Measurements from ENCODE around the gene PPP2R5E.

DNA sequence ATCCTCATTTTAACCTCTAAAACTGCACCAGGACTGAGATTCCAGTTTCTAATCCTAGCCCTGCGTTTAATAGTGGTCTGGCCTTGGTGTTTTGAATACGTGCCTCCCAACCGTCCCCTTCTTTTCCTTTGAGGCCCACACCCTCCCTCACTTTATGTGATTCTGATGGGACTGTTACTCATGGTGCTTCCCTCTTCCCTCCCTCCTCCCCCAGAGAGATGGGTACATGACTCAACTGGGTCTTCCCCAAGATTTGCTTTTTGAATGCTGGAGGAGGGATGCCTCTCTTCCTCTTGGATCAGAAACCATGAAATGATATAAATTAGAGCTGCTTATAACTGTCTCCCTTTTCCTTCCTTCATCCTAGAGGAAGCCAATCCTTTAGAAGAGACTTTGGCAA lies 8.2 kb upstream of the PPP2R5E start:
- TF ChIP-seq, protein P1, sequence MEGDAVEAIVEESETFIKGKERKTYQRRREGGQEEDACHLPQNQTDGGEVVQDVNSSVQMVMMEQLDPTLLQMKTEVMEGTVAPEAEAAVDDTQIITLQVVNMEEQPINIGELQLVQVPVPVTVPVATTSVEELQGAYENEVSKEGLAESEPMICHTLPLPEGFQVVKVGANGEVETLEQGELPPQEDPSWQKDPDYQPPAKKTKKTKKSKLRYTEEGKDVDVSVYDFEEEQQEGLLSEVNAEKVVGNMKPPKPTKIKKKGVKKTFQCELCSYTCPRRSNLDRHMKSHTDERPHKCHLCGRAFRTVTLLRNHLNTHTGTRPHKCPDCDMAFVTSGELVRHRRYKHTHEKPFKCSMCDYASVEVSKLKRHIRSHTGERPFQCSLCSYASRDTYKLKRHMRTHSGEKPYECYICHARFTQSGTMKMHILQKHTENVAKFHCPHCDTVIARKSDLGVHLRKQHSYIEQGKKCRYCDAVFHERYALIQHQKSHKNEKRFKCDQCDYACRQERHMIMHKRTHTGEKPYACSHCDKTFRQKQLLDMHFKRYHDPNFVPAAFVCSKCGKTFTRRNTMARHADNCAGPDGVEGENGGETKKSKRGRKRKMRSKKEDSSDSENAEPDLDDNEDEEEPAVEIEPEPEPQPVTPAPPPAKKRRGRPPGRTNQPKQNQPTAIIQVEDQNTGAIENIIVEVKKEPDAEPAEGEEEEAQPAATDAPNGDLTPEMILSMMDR (IDR thresholded peaks at IDR 0.05; ENCODE audit: extremely low read depth in 1 of 2, insufficient read depth in 1 of 2, low read depth in 1 of 2, low read length in 2 of 2): no peak
- TF ChIP-seq EZH2 (IDR thresholded peaks at IDR 0.05; ENCODE audit: borderline replicate concordance, low read depth, low read length, severe bottlenecking): no peak

All from endothelial cell of umbilical vein (primary cell).